Panc1 (cell line): ENCODE data around the gene ZSCAN10.

Source experiments
- CTCF ChIP-seq: fragments of 450-650 bp; IDR thresholded peaks from 2 replicates; pipeline ENCODE4 v1.5.1; 2017; ENCODE audit warnings: mild to moderate bottlenecking
- POLR2AphosphoS5 ChIP-seq: IDR thresholded peaks from 2 replicates; pipeline ENCODE4 v1.6.1; 2012; ENCODE audit warnings: mild to moderate bottlenecking, low read depth, low read length, moderate library complexity

- no peak for TF ChIP-seq CTCF
- TF ChIP-seq POLR2AphosphoS5, result no peak
These were observed 13.9 kb upstream of the ZSCAN10 start for GRCh38 chr16:3112881-3113574.
